Measurements from ENCODE around the gene CACNA1C. TPM values are rescaled to one million over a fixed set of nuclear protein-coding genes. Genes with fewer than 3 reads are reported as not detected.

CACNA1C gene
- total and polyA plus RNA-seq, 2 of the 4 experiments (the other 2 are of a cell fraction), result 1.6 to 2.6 TPM

GRCh38 chr12:2510045-2510444, 457.3 kb downstream of the CACNA1C start:
- H3K27ac ChIP-seq (ENCODE audit: insufficient read depth, low read length), result no peak overlapping the region
- no peak overlapping the region for H3K4me3 ChIP-seq (ENCODE audit: insufficient read depth, low read depth, low read length)
- H3K18ac ChIP-seq (ENCODE audit: low read depth, low read length), result no peak overlapping the region
- intact Hi-C loops (cut with micrococcal nuclease) (no loop called here), in situ Hi-C loops (cut with MboI; ENCODE audit: low sequenced_read_pairs) (no loop called here), dilution Hi-C loops (cut with HindIII; ENCODE audit: low sequenced_read_pairs, unreplicated experiment) (no loop called here)
- H3K4me2 ChIP-seq (ENCODE audit: low read depth, low read length), result no peak overlapping the region
- no peaks in the 10 kb centered on the region for H4K20me1 ChIP-seq (ENCODE audit: insufficient read depth, low read length)
- H3K9ac ChIP-seq (ENCODE audit: low read depth, low read length), result no peak overlapping the region
- H4K5ac ChIP-seq (ENCODE audit: low read depth, low read length), result no peak overlapping the region
- no peaks in the 10 kb centered on the region; the same call in 1 of the 2 replicates for H3K27me3 ChIP-seq (ENCODE audit: control insufficient read depth, insufficient read depth, low read length)
- DNase-seq (no peak), ATAC-seq (ENCODE audit: low read depth) (no peak)
- H3K14ac ChIP-seq (replicated peaks; ENCODE audit: low read depth, low read length), result no peak overlapping the region
- no peak overlapping the region for H4K91ac ChIP-seq (ENCODE audit: insufficient read depth, low read depth, low read length)
- no peak overlapping the region for H2AFZ ChIP-seq (replicated peaks; ENCODE audit: low read length, poor library complexity)
- no peak overlapping the region for H2AK9ac ChIP-seq (replicated peaks; ENCODE audit: low read depth, low read length, poor library complexity)
- H2BK15ac ChIP-seq (ENCODE audit: low read depth, low read length), result no peak overlapping the region
- ChIA-PET CTCF (no interaction called here), POLR2A (ENCODE audit: unreplicated experiment) (no interaction called here)
- no peak for TF ChIP-seq CTCF (conservative IDR thresholded peaks at IDR 0.05; ENCODE audit: low read depth, low read length)
- TF ChIP-seq SMC3 (IDR thresholded peaks at IDR 0.05; ENCODE audit: low read depth, low read length), result no peak
- H3K9me3 ChIP-seq (ENCODE audit: control insufficient read depth, insufficient read depth, low read length), result no peaks in the 10 kb centered on the region
- 53% methylated on average over 4 of the region's 5 CpGs; no CpG with 5 or more reads in 1 of the 2 experiments for WGBS, 2 experiments (ENCODE audit: extremely low coverage in 2 of 2, insufficient read length in 1 of 2)
- H3K36me3 ChIP-seq (ENCODE audit: control insufficient read depth, insufficient read depth, low read length), result peaks cover 5% of the 10 kb centered on the region; the same call in 1 of the 2 replicates
- H3K79me1 ChIP-seq (ENCODE audit: low read depth in 1 of 2, low read length in 2 of 2), result no peaks in the 10 kb centered on the region
- no peak overlapping the region for H2BK20ac ChIP-seq (ENCODE audit: low read depth, low read length)
- no peak overlapping the region for H2BK5ac ChIP-seq (ENCODE audit: low read depth, low read length, poor library complexity, severe bottlenecking)
- H3K9me1 ChIP-seq (ENCODE audit: insufficient read depth, low read length), result no peaks in the 10 kb centered on the region
- H2AK5ac ChIP-seq (ENCODE audit: low read depth, low read length), result no peak overlapping the region
- H3K23ac ChIP-seq (ENCODE audit: low read depth, low read length), result no peak overlapping the region
- no peaks in the 10 kb centered on the region for H3K4me1 ChIP-seq (ENCODE audit: control insufficient read depth, insufficient read depth, low read length)
- H4K8ac ChIP-seq (ENCODE audit: low read depth in 2 of 2, low read length in 2 of 2), result no peak overlapping the region
- H3K4ac ChIP-seq (ENCODE audit: low read depth, low read length), result no peak overlapping the region
- H3K56ac ChIP-seq (ENCODE audit: extremely low read depth, insufficient read depth, low read length), result no peak overlapping the region
- no peak overlapping the region for H2BK120ac ChIP-seq (ENCODE audit: low read depth, low read length)
- no TSS peak for BruUV-seq (replicated peaks)

Measured in IMR-90 (cell line).